Measurements from ENCODE around the gene RPA3.
A peak's percentile ranks its signal among the peaks of the same experiment; 100 is the strongest.
"Not testable (repeated sequence)": the region's sequence is repeated elsewhere in the genome, so short reads cannot be mapped to it uniquely, and the experiment has no call there.

Gene RPA3

GRCh38 chr7:7693881-7694280 is 24.5 kb downstream of the RPA3 start:
- no peak for DNase-seq

GRCh38 chr7:7688956-7689355 is 29.5 kb downstream of the RPA3 start:
- no peak for DNase-seq

- no peak for DNase-seq
Measured at GRCh38 chr7:7688310-7688709, 30.1 kb downstream of the RPA3 start.

- DNase-seq = no peak
Measured at GRCh38 chr7:7687800-7688199, 30.6 kb downstream of the RPA3 start.

GRCh38 chr7:7686811-7687508 is 31.4 kb downstream of the RPA3 start:
- DNase-seq = no peak

- DNase-seq = no peak
Measured at GRCh38 chr7:7682861-7683260, 35.5 kb downstream of the RPA3 start.

GRCh38 chr7:7681936-7682329 is 36.5 kb downstream of the RPA3 start:
- DNase-seq = no peak

GRCh38 chr7:7681191-7681935 is 37.0 kb downstream of the RPA3 start:
- DNase-seq = peak; percentile 22

- DNase-seq = not testable (repeated sequence)
Measured at GRCh38 chr7:7679640-7680039, 38.8 kb downstream of the RPA3 start.

GRCh38 chr7:7675686-7676085 is 42.7 kb downstream of the RPA3 start:
- no peak for DNase-seq

GRCh38 chr7:7673240-7673550 is 45.2 kb downstream of the RPA3 start:
- no peak for DNase-seq

GRCh38 chr7:7672545-7673239 is 45.7 kb downstream of the RPA3 start:
- no peak for DNase-seq

- DNase-seq = no peak
Measured at GRCh38 chr7:7671361-7671760, 47.0 kb downstream of the RPA3 start.

- DNase-seq = no peak
Measured at GRCh38 chr7:7670490-7670889, 47.9 kb downstream of the RPA3 start.

GRCh38 chr7:7668706-7669105 is 49.7 kb downstream of the RPA3 start:
- no peak for DNase-seq

GRCh38 chr7:7667187-7667586 is 51.2 kb downstream of the RPA3 start:
- no peak for DNase-seq

GRCh38 chr7:7665031-7665430 is 53.4 kb downstream of the RPA3 start:
- DNase-seq = no peak

GRCh38 chr7:7664291-7664690 is 54.1 kb downstream of the RPA3 start:
- DNase-seq = no peak

- DNase-seq = no peak
Measured at GRCh38 chr7:7662527-7662926, 55.9 kb downstream of the RPA3 start.

- DNase-seq = not testable (repeated sequence)
Measured at GRCh38 chr7:7656459-7656858, 61.9 kb downstream of the RPA3 start.

GRCh38 chr7:7654964-7655715 is 63.3 kb downstream of the RPA3 start:
- no peak for DNase-seq

GRCh38 chr7:7653593-7654187 is 64.7 kb downstream of the RPA3 start:
- DNase-seq = no peak
